HG02840 (cell line): Measurements from ENCODE around the gene AKAP6.

ENCODE experiments used
- ATAC-seq: cut with Tn5 transposase; IDR thresholded peaks from one replicate; pipeline ENCODE4 v1.9.1; 2021; ENCODE audit warnings: mild to moderate bottlenecking, moderate library complexity, moderate number of reproducible peaks; ENCODE audit not compliant: unreplicated experiment, low FRiP score

AKAP6 gene

DNA sequence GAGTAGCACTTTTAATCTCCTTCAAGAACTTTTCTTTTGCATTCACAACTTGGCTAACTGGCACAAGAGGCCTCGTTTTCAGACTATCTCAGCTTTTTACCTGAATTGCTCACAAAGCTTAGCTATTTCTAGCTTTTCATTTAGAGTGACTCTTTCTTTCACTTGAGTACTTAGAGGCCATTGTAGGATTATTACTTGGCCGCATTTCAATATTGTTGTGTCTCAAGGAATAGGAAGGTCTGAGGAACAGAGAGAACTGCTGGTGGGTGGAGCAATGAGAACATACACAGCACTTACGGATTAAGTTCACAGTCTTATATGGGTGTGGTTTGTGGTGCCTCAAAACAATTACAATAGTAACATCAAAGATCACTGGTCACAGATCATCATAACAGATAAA, 384.8 kb downstream of the AKAP6 start:
- no peak for ATAC-seq

DNA sequence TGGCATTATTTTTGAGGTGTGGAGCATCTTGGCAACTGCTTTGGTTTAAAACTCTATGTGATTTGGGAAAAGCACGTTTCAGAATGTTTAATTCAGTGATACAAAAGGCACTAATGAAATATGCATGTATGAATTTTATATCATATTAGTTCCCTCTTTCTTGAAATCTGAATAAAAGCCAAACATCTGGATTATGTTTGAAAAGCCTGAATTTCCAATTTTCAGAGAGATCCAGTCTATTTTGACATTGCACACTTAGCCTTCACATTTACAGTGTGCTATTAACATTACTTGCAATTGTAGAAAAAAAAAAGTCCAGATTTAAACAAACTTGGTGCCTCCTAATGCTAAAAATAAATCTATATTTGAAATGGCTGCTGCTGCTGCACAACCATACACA, 390.5 kb downstream of the AKAP6 start:
- ATAC-seq, result no peak

DNA sequence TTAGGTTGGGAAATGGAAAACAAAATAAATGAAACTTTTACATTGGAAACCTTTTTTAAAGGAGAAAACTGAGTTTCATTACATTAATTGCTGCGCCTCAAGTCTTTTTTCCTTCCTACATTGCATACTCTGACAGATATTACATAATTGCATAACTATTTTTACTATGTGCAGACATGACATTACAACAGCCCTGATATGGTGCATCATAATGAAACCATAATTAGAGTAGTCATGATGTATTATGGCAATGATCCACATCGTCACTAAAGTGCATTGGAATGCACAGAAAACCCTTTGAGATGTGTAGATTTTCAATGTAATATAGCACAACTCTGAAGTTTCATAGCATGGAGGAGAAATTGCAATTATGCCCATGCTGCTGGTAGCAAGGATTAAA, 391.8 kb downstream of the AKAP6 start:
- no peak for ATAC-seq

DNA sequence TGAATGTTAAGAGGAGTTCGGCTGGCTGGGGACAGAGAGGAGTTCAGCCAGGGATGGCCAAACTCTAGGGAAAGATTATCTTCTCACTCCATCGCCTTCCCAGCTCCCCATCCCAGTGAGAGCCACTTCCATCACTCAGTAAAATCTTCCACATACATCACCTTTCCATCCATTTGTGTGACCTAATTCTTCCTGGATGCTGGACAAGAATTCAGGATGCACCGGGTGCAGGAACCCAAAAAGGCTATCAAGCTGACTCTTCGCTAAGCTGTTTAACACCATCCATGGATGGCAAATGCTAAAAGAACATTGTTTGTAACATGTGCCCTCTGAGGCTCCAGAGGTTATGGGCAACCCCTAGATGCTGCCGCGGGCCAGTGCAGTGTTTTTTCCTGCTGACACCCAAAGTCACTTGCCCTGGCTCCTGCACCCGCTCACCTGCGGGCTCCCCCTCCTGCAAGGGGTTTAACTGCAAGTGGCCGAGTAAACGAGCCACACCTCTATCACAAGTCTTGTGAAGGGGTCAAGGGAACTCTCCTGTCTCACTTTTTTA, 393.6 kb downstream of the AKAP6 start:
- no peak for ATAC-seq

DNA sequence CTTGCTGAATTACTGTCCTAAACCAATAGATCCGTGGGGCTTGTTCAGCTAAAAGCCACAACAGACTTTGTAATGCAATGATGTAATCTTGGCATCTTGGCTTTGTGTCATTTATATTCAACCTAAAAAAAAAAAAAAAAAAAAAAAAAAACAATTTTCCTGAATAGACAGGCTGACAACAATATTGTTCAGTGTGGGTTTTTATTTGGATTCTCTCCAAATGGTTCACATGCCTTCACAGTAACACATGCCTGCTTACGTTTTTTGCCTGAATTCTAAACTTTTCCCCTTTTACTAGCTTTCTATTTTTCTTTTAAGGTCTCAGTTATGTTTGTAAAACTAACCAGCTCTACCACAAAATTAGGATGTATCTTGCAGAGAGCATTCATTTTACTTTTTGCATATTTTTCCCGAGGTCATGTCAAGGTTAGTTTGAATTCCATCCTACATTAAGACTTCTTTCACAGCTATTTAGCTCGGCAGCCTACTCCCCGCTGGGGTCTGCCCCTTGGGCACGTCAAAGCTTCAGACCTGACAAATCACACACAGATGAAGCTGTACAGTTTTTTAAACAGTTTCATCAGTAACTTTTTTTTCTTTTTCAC, 395.9 kb downstream of the AKAP6 start:
- ATAC-seq, result no peak

DNA sequence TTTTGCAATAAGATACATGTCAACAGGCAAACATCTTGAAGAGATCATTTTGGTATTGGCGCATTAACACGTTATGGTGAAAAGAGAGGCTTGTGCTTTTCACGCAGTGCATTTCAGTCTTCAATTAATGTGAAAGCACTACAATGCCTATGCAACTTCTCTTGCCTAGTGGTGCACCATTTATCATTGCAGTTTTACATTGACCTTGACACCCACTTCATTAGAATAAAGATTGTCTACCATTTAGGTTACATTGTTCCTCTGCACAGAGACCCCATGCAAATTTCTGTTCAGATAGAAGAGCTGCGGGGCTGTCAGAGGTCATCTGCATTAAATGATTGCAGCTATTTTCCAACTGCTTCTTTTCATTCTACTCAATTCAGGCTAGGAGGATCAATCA, 397.4 kb downstream of the AKAP6 start:
- ATAC-seq, result no peak

DNA sequence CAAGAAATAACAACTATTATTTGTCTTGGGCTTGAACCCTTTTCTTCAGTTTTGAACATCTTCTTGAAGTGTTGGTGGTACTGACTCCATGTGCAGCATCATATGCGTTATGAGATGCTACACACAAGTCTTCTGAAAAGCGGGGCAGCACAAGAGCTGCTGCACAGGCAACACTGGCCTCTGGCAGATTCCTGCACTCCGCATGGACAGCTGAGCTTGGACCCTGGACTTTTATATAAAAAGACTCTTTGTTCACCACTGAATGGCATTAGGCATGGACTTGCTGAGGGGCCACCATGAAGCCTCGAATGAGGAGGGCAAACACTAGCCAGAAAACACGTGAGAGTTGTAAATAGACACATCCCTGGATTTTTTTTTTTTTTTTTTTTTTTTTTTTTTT, 398.7 kb downstream of the AKAP6 start:
- no peak for ATAC-seq

DNA sequence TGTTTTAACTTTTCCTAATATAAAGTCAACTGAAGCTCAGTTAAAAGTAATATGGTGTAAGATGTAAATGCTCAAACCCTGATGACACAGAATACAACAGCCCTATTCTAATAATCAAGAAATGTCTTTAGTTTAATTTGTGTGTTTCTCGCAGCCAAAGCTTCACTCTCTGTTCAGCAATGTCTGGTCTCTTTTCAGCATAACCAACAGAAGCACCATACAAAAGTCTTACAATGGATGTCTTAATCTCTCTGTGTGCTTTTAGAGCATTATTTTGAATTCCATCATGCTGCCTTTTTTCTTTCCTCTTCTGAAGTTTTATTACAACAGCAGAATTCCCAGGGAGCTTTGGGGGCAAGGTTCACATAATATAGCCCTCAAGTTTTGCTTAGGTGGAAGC, 399.4 kb downstream of the AKAP6 start:
- ATAC-seq, result no peak

DNA sequence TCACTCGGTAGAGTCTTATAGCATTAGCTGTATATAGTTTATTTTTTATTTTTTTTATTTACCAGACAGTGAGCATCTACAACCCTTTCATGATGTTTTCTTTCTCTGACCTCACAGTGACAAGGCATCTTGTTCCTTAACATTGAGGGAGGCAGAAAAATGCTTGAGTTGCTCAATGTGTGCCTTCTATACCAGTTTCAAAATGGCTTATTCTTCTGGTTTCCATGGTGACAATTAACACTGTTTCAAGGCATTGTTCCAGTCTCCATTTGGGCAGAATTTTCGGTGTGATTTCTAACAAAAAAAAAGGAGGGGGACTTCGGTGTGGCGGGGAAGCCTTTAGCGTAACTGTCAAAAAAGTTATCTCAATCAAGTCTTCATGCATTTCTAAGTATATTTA, 399.9 kb downstream of the AKAP6 start:
- no peak for ATAC-seq

DNA sequence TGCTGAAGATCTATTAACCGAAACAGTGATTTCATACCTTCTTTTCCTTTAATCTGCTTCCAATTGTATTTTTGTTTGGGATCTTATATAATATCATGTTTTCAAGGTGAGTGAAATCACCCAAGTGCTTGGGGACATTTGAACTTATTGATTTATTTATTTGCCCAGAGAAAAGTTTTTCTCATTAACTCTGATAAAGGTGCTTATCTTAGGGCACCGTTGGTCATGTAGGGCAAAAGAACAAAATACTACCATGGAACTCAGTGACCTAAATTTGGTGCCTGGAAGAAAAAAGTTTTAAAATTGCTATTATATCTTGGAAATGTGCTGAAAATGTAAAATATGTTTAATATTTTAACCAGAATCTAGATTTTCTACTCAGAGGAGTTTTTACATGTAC, 402.2 kb downstream of the AKAP6 start:
- no peak for ATAC-seq

DNA sequence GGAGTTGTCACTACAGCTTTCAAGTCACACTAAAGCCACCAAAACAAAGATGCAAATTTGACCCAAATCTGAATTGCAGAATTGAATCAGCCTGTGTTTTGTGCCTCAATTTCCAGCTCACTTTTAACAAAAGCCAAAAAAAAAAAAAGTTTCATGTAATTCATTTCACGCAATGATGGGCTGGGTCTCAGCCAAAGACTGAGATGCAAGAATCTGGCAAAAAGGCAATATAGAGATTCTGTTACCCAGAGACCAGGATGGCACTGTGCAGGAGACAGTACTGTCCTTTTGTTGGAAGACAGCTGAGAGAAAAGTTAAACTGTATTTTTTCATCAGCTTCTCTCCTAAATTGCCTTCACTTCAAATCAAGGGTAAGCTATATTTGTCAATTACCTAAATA, 403.9 kb downstream of the AKAP6 start:
- no peak for ATAC-seq

DNA sequence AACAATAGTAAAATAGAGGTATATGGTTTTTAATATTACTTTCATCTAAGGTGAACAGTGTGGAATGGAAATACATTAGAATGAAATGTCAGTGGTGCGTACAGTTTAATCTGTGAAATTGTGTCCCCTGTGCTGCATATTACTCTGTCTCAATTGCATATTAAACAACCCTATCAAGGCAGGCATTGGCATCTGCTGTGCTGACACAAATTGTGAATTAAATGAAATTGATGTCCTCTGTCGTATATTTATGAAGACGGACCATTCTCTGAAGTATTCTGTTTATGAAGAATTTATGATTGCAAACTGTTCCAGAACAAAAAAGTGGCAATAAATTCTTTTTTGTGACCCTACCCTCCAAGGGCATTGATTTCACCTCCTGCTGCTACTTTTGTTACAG, 405.2 kb downstream of the AKAP6 start:
- no peak for ATAC-seq

DNA sequence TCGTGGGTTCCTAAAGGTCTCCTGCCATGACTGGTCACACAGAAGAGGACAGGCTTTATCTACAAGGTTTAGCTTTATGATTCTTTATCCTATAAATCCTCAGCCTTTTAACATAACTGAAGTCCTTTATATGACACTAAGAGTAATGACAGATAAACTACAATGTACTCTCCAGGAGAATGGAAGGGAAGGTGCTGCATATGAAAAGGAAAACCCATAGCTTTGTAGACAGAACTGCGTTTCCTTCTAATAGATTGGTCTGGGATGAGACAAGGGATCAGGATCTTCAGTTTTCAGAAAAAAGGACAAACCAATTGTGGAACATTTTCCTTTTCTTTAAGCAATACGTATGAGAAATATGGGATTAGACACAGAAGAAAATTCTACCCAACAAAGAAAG, 408.5 kb downstream of the AKAP6 start:
- ATAC-seq, result no peak

DNA sequence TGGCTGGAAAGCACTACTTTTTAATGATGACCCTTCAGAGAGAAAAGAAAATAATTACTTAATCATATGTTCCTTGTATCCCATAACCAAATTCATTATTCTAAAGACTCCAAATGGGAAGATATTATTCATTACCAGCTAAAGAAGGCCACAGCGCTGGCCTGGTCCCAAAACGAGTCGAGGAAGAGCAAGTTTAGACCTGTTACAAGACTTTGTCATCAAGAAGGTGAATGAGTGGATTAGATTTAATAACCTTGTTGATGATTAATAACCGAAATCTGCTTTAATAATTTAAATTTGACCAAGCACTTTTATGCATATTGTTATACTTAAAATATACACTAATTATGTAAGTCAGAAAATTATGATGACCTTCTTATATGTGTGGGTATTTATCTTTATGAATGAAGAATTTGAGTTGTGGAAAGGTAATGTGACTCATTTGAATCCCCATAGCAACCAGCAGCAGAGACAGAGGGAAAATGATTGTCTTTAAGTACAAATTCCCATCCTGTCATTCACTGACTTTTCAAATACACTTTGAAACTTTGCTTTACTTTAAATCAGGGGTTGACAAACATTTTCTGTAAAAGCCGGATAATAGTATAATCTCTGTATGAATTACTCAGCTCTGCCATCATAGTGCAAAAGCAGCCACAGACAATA, 409.2 kb downstream of the AKAP6 start:
- ATAC-seq, result no peak

DNA sequence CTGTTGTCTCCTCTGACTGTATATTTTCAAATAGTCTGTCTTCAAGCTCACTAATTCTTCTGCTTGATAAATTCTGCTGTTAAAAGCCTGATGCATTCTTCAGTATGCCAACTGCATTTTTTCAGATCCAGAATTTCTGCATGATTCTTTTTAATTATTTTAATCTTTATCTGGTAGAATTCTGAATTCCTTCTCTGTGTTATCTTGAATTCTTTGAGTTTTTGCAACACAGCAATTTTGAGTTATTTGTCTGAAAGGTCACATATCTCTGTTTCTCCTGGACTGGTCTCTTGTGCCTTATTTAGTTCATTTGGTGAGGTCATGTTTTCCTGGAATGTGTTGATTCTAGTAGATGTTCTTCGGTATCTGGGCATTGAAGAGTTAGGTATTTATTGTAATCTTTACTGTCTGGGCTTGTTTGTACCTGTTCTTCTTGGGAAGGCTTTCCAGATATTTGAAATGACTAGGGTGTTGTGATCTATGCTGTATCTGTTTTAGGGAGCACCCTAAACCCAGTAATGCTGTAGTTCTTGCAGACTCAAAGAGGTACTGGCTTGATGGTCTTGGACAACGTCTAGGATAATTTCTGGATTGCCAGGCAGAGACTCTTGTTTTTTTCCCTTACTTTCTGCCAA, 415.8 kb downstream of the AKAP6 start:
- ATAC-seq, result no peak

DNA sequence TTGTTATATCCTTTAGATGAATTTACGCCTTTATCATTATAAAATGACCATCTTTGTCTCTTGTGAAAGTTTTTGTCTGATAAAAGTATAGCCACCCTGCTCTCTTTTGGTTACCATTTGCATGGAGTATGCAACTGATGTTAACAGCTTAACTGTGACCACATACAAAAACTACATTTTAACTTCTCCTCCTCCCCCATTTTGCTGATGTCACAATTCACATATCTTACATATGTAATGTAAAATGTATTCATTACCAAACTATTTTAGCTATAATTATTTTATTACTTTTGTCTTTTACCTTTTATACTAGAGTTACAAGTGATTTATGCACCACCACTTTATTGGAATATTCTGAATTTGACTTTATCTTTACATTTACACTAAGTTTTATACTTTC, 425.1 kb downstream of the AKAP6 start:
- no peak for ATAC-seq

DNA sequence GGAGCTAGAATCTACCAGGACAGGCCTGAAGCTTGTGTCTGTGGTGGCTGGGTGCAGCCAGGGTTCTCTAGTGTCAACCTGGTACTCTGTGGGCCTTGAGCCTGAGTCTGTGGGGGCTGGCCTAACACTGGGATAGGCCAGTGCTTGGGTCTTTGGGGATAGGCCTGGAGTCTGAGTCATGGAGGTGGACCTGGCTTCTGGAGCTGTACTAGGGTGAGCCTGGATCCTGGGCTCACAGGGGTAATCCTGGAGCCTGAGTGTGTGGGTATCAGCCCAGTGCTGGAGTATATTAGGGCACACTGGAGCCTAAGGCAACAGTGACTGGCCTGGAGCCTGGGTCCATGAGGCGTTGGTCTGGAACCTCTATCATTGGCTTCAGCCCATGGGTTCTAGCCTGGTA, 427.1 kb downstream of the AKAP6 start:
- ATAC-seq, result no peak

DNA sequence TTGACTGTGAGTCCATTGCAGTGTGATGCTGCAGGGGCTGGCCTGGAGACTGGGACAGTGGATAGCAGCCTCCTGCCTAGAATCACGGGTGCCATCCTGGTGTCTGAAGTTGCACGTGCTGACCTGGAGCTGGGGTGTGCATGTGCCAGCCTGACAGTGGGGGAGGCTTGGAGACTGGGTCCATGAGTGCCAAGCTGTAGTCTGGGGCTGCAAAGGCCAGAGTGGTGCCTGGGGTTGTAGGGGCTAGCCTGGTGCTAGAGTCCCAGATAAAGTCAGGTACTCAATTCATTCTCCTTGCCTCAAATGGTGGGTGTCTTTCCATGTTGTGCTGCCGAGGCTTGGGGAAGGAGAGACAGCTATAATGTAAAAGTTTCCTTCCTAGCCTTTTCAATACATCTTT, 427.7 kb downstream of the AKAP6 start:
- no peak for ATAC-seq

DNA sequence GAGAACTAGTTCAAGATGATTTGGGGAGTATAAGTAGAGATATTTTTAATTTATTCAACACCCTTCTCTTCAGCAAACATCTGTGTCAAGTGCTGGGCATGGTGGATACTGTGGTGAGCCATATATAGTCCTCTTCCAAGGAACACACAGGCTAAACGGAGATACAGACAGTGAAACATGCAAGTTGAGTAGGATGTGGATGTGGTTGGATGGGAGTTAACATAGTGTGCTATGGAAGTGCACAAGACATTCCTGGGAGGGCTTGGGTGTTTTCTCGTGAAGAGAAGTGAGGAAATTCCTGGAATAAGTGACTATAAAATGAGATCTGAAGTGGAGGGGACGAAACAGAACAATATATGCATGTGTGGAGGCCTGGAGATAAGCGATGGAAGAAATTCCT, 428.5 kb downstream of the AKAP6 start:
- ATAC-seq, result no peak

DNA sequence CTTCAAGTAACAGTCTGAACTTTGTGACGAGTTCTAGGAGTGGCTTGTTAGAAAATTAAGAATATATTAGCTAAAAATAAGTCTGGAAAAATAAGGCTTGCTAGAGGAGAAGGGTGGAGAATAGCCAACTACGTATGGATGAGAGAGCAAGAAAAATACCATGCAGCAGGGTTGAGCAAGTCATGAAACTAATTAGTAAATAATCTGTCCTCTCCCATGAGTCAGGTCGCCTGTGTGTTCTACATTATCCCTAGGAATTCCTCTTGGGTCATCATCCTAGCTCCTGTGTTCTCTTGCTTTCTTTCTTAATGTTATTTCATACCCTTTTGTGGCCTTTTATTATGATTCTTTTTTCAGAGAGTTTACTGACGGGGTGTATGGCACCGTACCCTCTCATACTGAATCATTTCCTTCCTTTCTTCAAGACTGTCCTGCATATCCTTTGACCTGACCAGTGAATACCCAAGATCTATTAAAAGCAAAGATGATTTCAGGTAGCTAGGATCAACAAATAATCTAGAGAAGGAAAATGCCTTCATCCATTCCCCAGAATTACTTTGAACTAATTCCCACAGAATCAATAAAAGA, 432.4 kb downstream of the AKAP6 start:
- no peak for ATAC-seq

DNA sequence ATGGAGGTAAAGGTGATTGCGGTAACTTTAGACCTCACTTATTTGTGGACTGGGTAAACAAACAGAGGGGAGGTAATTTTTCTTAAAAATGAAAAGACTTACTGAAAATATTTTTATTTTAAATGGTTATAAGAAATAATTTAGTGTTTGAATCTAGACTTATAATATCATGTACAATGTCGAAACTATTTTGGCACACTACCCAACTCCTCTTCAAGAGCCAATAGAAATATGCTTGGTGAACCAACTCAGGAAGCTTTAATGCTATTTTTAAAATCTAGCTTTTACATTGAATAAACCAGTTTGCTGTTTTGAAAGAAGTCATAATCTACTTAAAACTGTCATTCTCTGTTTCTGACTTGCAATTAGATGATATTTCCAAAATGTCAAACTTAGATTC, 433.8 kb downstream of the AKAP6 start:
- no peak for ATAC-seq

DNA sequence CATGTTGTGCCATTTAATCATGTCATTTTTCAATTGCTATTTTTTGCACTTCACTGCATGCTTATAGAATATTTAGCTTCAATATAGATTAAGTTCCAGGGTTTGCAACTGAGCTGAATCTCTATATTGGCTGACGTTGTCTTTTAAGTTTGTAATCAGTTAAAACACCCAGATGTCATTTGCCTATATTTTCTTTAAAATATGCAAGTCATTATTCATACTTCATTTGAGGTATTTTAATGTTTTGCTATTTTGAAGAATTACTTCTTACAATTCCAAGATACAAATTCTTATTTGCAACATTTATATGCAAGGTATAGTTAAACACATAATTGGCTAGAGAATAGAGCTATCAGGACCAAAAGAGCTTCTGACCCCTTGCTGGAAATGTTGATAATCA, 434.6 kb downstream of the AKAP6 start:
- ATAC-seq, result no peak
